DOHH2 (cell line): Measurements from ENCODE around the gene SMCHD1.
"Not testable (repeated sequence)": the region's sequence is repeated elsewhere in the genome, so short reads cannot be mapped to it uniquely, and the experiment has no call there.

ENCODE experiments used
- H3F3A ChIP-seq: fragments of 200-600 bp; sonication (generic), shearing (Covaris generic); 2 replicates; pipeline ENCODE4 v1.6.0; 2016; ENCODE audit warnings: antibody characterized with exemption, mild to moderate bottlenecking; ENCODE audit not compliant: control insufficient read depth, insufficient read depth
- H3K27ac ChIP-seq: fragments of 200-600 bp; sonication (generic); 2 replicates; pipeline ENCODE4 v1.5.1; 2014; ENCODE audit warnings: low read depth, mild to moderate bottlenecking, low read length, moderate library complexity
- H3K27me3 ChIP-seq: fragments of 200-600 bp; sonication (generic); 2 replicates; pipeline ENCODE4 v1.6.1; 2014; ENCODE audit warnings: mild to moderate bottlenecking, low read length, mixed read lengths; ENCODE audit not compliant: control insufficient read depth
- H3K36me3 ChIP-seq: fragments of 200-600 bp; sonication (generic); 2 replicates; pipeline ENCODE4 v1.6.1; 2014; ENCODE audit warnings: mild to moderate bottlenecking, low read length, moderate library complexity, mixed read lengths; ENCODE audit not compliant: control insufficient read depth
- H3K4me1 ChIP-seq: fragments of 200-600 bp; sonication (generic); 2 replicates; pipeline ENCODE4 v1.6.1; 2014; ENCODE audit warnings: mild to moderate bottlenecking, low read length, mixed read lengths; ENCODE audit not compliant: control insufficient read depth
- H3K4me2 ChIP-seq: fragments of 200-600 bp; sonication (generic); 2 replicates; pipeline ENCODE4 v1.6.0; 2014; ENCODE audit warnings: mild to moderate bottlenecking, low read length, moderate library complexity
- H3K4me3 ChIP-seq: fragments of 200-600 bp; sonication (generic); 2 replicates; pipeline ENCODE4 v1.5.1; 2014; ENCODE audit warnings: mild to moderate bottlenecking, low read length, mixed read lengths
- H3K79me2 ChIP-seq: fragments of 200-600 bp; sonication (generic); 2 replicates; pipeline ENCODE4 v1.6.1; 2014; ENCODE audit warnings: mild to moderate bottlenecking, low read length, mixed read lengths; ENCODE audit not compliant: control insufficient read depth
- H3K9me2 ChIP-seq: fragments of 200-600 bp; sonication (generic); replicated peaks from 2 replicates; pipeline ENCODE4 v1.6.1; 2014; ENCODE audit warnings: mild to moderate bottlenecking, low read length, mixed read lengths; ENCODE audit not compliant: control insufficient read depth
- H3K9me3 ChIP-seq: fragments of 200-600 bp; sonication (generic); 2 replicates; pipeline ENCODE4 v1.6.1; 2014; ENCODE audit warnings: antibody characterized with exemption, low read length, mixed read lengths; ENCODE audit not compliant: control insufficient read depth, insufficient read depth
- H4K20me1 ChIP-seq: fragments of 200-600 bp; sonication (generic); 2 replicates; pipeline ENCODE4 v1.6.0; 2014; ENCODE audit warnings: low read depth, mild to moderate bottlenecking, antibody characterized with exemption, low read length, moderate library complexity; ENCODE audit not compliant: control insufficient read depth, insufficient read depth
- EZH2phosphoT487 ChIP-seq: fragments of 200-600 bp; sonication (generic); IDR thresholded peaks from 2 replicates; pipeline ENCODE4 v1.6.1; 2017; ENCODE audit warnings: borderline replicate concordance, mild to moderate bottlenecking, antibody characterized with exemption, low read length, moderate library complexity, mixed read lengths
- TF ChIP-seq, protein P1 (sequence below): fragments of 200-600 bp; sonication (generic); IDR thresholded peaks from one replicate; pipeline ENCODE4 v1.5.1; 2014; ENCODE audit warnings: antibody characterized with exemption, mild to moderate bottlenecking, low read depth, low read length; ENCODE audit not compliant: poor library complexity, severe bottlenecking

SMCHD1 gene

DNA sequence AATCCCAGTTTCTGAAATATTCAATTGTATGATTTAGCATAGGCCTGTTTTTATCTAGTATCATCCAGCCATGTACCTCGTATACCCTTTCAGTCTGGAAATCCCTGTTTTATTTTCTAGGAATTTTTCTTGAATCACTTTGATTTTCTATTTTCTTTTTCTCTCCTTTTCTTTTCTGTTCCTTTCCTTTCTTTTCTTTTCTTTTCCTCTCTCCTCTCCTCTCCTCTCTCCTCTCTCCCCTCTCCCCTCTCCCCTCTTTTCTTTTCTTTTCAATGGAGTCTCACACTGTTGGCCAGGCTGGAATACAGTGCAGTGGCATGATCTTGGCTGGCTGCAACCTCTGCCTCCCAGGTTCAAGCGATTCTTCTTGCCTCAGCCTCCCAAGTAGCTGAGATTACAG, 63.5 kb downstream of the SMCHD1 start:
- no peaks in the 10 kb centered on the region for H3K9me2 ChIP-seq
- H3K4me2 ChIP-seq = no peak overlapping the region
- H3K9me3 ChIP-seq = no peaks in the 10 kb centered on the region
- no peak overlapping the region for H3K4me3 ChIP-seq
- H3K4me1 ChIP-seq = no peaks in the 10 kb centered on the region
- H3K27ac ChIP-seq = no peak overlapping the region
- H3K79me2 ChIP-seq = peaks cover 35% of the 10 kb centered on the region
- no peaks in the 10 kb centered on the region for H3K27me3 ChIP-seq
- no peaks in the 10 kb centered on the region for H4K20me1 ChIP-seq
- peaks cover 98% of the 10 kb centered on the region for H3K36me3 ChIP-seq
- TF ChIP-seq, protein P1, sequence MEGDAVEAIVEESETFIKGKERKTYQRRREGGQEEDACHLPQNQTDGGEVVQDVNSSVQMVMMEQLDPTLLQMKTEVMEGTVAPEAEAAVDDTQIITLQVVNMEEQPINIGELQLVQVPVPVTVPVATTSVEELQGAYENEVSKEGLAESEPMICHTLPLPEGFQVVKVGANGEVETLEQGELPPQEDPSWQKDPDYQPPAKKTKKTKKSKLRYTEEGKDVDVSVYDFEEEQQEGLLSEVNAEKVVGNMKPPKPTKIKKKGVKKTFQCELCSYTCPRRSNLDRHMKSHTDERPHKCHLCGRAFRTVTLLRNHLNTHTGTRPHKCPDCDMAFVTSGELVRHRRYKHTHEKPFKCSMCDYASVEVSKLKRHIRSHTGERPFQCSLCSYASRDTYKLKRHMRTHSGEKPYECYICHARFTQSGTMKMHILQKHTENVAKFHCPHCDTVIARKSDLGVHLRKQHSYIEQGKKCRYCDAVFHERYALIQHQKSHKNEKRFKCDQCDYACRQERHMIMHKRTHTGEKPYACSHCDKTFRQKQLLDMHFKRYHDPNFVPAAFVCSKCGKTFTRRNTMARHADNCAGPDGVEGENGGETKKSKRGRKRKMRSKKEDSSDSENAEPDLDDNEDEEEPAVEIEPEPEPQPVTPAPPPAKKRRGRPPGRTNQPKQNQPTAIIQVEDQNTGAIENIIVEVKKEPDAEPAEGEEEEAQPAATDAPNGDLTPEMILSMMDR = no peak
- no peak for TF ChIP-seq EZH2phosphoT487
- no peaks in the 10 kb centered on the region for H3F3A ChIP-seq

DNA sequence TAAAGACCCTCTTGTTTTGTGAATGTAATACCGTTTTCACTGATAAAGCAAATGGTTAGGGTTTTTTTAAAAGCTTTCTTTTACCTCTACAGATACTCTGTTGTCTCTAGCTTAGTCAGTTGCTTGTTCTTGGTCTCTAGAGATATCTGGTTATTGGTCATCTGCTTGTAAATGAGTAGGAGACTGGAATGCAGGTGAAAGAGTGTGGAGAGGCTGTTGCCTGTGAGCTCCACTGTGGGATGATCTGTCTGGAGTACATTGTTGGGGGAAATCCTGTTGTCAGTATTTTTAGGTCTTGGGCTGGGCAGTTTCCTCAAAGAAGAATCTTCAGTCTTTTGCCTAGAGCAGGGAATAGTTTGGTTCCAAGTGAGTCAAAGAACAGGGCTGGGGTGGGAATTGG, 67.7 kb downstream of the SMCHD1 start:
- Histone ChIP-seq H3K79me2 (peaks cover 6% of the 10 kb centered on the region), H3K9me2 (no peaks in the 10 kb centered on the region), H3K9me3 (no peaks in the 10 kb centered on the region), H3K4me1 (no peaks in the 10 kb centered on the region), H3K27ac (no peak overlapping the region), H3K36me3 (peaks cover 96% of the 10 kb centered on the region), H3K4me2 (no peak overlapping the region), H4K20me1 (no peaks in the 10 kb centered on the region), H3F3A (0 out of 2 replicates have a peak, but pooled peaks cover 6% of the 10 kb centered on the region), H3K27me3 (no peaks in the 10 kb centered on the region), H3K4me3 (no peak overlapping the region)
- TF ChIP-seq, protein P1 = no peak
- no peak for TF ChIP-seq EZH2phosphoT487

DNA sequence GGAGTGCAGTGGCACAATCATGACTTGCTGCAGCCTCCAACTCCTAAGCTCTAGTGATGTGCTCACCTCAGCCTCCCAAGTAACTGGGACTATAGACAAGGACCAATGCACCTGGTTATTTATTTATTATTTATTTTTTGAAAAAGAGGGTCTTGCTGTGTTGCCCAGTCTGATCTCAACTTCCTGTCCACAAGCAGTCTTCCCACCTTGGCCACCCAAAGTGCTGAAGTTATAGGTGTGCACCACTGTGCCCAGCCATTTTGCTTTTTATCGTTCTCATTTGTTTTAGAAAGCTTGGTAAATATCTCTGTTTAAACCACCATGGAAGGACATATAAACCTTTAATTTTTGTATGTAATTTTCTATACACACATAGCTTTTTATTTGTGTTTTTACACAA, 74.2 kb downstream of the SMCHD1 start:
- Histone ChIP-seq H3K27ac (no peak overlapping the region), H4K20me1 (no peaks in the 10 kb centered on the region), H3K79me2 (no peaks in the 10 kb centered on the region), H3K9me3 (no peaks in the 10 kb centered on the region), H3K4me1 (no peaks in the 10 kb centered on the region), H3K27me3 (no peaks in the 10 kb centered on the region), H3K9me2 (no peaks in the 10 kb centered on the region), H3F3A (0 out of 2 replicates have a peak, but pooled peaks cover 6% of the 10 kb centered on the region), H3K4me2 (no peak overlapping the region), H3K36me3 (peaks cover 95% of the 10 kb centered on the region), H3K4me3 (no peak overlapping the region)
- TF ChIP-seq, protein P1 = no peak
- no peak for TF ChIP-seq EZH2phosphoT487

DNA sequence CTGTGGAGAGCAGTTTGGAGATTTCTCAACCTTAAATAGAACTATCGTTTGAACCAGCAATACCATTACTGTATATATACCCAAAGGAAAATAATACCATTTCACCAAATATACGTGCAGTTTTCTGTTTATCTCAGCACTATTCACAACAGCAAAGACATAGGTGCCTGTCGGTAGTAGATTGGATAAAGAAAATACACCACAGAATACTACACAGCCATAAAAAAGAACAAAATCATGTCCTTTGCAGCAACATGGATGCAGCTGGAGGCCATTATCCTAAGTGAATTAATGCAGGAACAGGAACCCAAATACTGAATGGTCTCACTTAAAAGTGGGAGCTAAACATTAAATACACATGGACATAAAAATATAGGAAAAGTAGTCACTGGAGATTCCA, 81.3 kb downstream of the SMCHD1 start:
- no peak for TF ChIP-seq EZH2phosphoT487
- TF ChIP-seq, protein P1 = no peak
- Histone ChIP-seq H3F3A (peaks cover 7% of the 10 kb centered on the region; the same call in 1 of the 2 replicates), H3K4me3 (no peak overlapping the region), H3K27ac (no peak overlapping the region), H3K79me2 (no peaks in the 10 kb centered on the region), H3K4me2 (no peak overlapping the region), H3K9me3 (no peaks in the 10 kb centered on the region), H4K20me1 (no peaks in the 10 kb centered on the region; the same call in 1 of the 2 replicates), H3K4me1 (no peaks in the 10 kb centered on the region), H3K36me3 (peaks cover 93% of the 10 kb centered on the region), H3K27me3 (no peaks in the 10 kb centered on the region), H3K9me2 (no peaks in the 10 kb centered on the region)

DNA sequence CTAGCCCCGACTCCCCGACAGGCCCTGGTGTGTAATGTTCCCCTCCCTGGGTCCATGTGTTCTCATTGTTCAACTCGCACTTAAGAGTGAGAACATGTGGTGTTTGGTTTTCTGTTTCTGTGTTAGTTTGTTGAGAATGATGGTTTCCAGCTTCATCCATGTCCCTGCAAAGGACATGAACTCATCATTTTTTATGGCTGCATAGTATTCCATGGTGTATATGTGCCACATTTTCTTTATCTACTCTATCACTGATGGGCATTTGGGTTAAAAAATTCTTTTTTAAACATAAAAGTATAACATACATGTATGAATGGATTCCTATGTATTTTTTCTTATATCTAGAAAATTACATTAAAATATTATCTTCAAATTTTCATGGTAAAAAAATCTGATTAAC, 84.6 kb downstream of the SMCHD1 start:
- not testable (repeated sequence) for H3K27ac ChIP-seq, H3K4me2 ChIP-seq, H3K4me3 ChIP-seq, H3F3A ChIP-seq, H3K79me2 ChIP-seq, H3K27me3 ChIP-seq, H4K20me1 ChIP-seq, H3K4me1 ChIP-seq, H3K9me2 ChIP-seq, H3K9me3 ChIP-seq
- peaks cover 93% of the 10 kb centered on the region for H3K36me3 ChIP-seq
